Type B pancreatic cell (in vitro differentiated cells): ENCODE results near the gene IRF9. TPM values are rescaled to one million over a fixed set of nuclear protein-coding genes. Genes with fewer than 3 reads are reported as not detected.

ENCODE experiments used
- DNase-seq: peaks from one replicate; pipeline ENCODE4 v3.0.0; 2021; ENCODE audit warnings: mixed read lengths; ENCODE audit not compliant: unreplicated experiment; ENCODE audit errors: extremely low spot score
- H3K27ac Mint-ChIP-seq: 2 replicates; pipeline ENCODE4 v1.8.0; 2021; ENCODE audit warnings: mild to moderate bottlenecking, mixed read lengths
- H3K27me3 Mint-ChIP-seq: 2 replicates; pipeline ENCODE4 v1.8.0; 2021; ENCODE audit warnings: mixed read lengths
- H3K36me3 Mint-ChIP-seq: 2 replicates; pipeline ENCODE4 v1.8.0; 2021; ENCODE audit warnings: mixed read lengths
- H3K4me1 Mint-ChIP-seq: one replicate; pipeline ENCODE4 v1.8.0; 2021; ENCODE audit warnings: mixed read lengths; ENCODE audit not compliant: unreplicated experiment
- H3K4me3 Mint-ChIP-seq: 2 replicates; pipeline ENCODE4 v1.8.0; 2021; ENCODE audit warnings: mild to moderate bottlenecking, mixed read lengths
- H3K9me3 Mint-ChIP-seq: 2 replicates; pipeline ENCODE4 v1.8.0; 2021; ENCODE audit warnings: mixed read lengths
- total RNA-seq: library from RNA; stranded (reverse); gene quantifications from 2 replicates; pipeline ENCODE4 v1.2.1, GENCODE V29; 2021; ENCODE audit warnings: low replicate concordance
- TF ChIP-seq, protein P1 (sequence below): fragments of 200-600 bp; sonication (generic); conservative IDR thresholded peaks from 2 replicates; pipeline ENCODE4 v1.5.0; 2021; ENCODE audit warnings: antibody characterized with exemption, mild to moderate bottlenecking

Gene IRF9
- total RNA-seq, 1 donor from 2014 or later = 60.0 TPM

DNA sequence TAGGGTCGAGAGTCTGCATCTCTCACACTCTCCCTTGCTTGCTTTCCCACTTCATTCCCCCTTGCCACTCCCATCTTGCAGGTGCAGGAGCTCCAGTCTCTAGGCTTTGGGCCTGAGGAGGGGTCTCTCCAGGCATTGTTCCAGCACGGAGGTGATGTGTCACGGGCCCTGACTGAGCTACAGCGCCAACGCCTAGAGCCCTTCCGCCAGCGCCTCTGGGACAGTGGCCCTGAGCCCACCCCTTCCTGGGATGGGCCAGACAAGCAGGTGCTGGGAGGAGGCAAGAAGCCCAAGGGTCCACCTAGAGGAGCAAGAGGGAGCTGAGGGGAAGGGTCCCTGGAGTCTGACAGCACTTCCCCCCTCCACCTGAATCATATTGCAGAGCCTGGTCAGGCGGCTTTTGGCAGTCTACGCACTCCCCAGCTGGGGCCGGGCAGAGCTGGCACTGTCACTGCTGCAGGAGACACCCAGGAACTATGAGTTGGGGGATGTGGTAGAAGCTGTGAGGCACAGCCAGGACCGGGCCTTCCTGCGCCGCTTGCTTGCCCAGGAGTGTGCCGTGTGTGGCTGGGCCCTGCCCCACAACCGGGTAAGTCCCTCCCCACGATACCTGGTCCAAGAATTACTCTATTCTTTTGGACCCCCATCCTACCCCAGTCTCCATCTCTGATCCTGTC lies 9.5 kb upstream of the IRF9 start:
- no peak overlapping the region for H3K27ac Mint-ChIP-seq
- no peaks in the 10 kb centered on the region for H3K27me3 Mint-ChIP-seq
- peaks cover 19% of the 10 kb centered on the region for H3K36me3 Mint-ChIP-seq
- TF ChIP-seq, protein P1, sequence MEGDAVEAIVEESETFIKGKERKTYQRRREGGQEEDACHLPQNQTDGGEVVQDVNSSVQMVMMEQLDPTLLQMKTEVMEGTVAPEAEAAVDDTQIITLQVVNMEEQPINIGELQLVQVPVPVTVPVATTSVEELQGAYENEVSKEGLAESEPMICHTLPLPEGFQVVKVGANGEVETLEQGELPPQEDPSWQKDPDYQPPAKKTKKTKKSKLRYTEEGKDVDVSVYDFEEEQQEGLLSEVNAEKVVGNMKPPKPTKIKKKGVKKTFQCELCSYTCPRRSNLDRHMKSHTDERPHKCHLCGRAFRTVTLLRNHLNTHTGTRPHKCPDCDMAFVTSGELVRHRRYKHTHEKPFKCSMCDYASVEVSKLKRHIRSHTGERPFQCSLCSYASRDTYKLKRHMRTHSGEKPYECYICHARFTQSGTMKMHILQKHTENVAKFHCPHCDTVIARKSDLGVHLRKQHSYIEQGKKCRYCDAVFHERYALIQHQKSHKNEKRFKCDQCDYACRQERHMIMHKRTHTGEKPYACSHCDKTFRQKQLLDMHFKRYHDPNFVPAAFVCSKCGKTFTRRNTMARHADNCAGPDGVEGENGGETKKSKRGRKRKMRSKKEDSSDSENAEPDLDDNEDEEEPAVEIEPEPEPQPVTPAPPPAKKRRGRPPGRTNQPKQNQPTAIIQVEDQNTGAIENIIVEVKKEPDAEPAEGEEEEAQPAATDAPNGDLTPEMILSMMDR = no peak
- H3K4me1 Mint-ChIP-seq = peaks cover 12% of the 10 kb centered on the region
- no peak for DNase-seq
- no peak overlapping the region for H3K4me3 Mint-ChIP-seq
- no peaks in the 10 kb centered on the region for H3K9me3 Mint-ChIP-seq

GRCh38 chr14:24155100-24155499 lies 6.0 kb upstream of the IRF9 start:
- Mint-ChIP-seq H3K27ac (no peak overlapping the region), H3K9me3 (no peaks in the 10 kb centered on the region), H3K4me1 (no peaks in the 10 kb centered on the region), H3K4me3 (no peak overlapping the region), H3K27me3 (no peaks in the 10 kb centered on the region), H3K36me3 (peaks cover 19% of the 10 kb centered on the region)
- TF ChIP-seq, protein P1 = no peak
- DNase-seq = no peak

DNA sequence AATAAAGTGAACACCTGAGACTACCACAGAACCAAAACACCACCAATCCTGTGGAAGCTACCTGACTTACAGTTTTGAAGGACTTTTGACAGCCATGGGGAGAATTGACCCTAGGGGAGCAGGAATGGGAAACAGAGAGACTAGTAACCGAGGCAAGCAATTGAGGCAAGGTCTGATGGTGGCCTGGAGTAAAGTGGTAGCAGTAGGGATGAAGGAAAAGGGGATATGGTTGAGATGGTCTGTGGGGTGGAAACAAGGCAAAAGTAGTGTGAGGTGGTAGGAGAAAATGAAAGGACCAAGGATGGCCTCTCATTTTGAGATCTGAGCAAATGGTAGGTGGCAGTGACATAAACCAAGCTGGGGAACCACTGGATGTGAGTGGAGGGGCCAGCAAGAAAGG lies 4.2 kb upstream of the IRF9 start:
- Mint-ChIP-seq H3K27me3 (no peaks in the 10 kb centered on the region), H3K4me3 (no peak overlapping the region), H3K9me3 (no peaks in the 10 kb centered on the region), H3K27ac (no peak overlapping the region), H3K36me3 (peaks cover 21% of the 10 kb centered on the region), H3K4me1 (peaks cover 10% of the 10 kb centered on the region)
- DNase-seq = no peak
- TF ChIP-seq, protein P1 = no peak

DNA sequence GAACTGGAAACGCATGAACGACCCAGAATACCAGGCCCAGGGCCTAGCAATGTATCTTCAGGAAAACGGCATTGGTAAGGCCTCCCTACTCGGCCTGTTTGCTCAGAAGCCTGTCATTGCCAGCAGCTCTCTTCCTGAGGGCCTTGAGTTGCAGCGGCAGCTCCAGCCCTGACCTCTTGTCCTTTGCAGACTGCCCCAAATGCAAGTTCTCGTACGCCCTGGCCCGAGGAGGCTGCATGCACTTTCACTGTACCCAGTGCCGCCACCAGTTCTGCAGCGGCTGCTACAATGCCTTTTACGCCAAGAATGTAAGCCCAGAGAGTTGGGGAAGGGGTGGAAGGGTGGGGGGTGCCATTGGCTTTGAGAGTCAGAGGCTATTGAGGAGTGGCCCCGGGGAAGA lies 3.7 kb upstream of the IRF9 start:
- Mint-ChIP-seq H3K36me3 (peaks cover 26% of the 10 kb centered on the region), H3K4me3 (no peak overlapping the region), H3K4me1 (peaks cover 15% of the 10 kb centered on the region), H3K27me3 (no peaks in the 10 kb centered on the region), H3K27ac (no peak overlapping the region), H3K9me3 (no peaks in the 10 kb centered on the region)
- TF ChIP-seq, protein P1 = no peak
- DNase-seq = no peak

DNA sequence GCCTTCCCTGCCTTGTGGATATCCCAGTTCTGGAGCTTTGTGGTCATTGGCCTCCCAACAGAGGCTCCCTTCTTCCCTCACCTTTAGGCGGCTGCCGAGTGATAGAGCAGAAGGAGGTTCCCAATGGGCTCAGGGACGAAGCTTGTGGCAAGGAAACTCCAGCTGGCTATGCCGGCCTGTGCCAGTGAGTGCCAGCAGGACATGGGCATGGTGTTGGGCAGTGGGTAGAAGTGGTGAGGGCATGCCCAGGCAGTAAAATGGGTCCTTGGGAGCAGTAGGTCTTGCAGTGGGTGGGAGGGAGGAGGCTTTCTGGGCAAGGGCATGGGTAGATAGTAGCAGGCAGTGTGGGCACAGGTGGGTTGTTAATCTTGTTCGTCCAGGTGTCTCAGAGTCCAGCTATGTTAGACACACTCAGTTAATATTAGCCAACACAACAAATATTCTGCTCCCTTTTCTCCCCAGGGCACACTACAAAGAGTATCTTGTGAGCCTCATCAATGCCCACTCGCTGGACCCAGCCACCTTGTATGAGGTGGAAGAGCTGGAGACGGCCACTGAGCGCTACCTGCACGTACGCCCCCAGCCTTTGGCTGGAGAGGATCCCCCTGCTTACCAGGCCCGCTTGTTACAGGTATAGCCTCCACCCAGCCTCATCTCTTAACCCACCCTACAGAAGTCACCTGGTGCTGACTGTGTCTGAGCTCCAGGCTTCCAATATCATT lies 1.1 kb upstream of the IRF9 start:
- Mint-ChIP-seq H3K4me3 (peak overlapping the region; percentile 8), H3K9me3 (no peaks in the 10 kb centered on the region), H3K27ac (peak overlapping the region; percentile 27), H3K4me1 (peaks cover 19% of the 10 kb centered on the region), H3K27me3 (no peaks in the 10 kb centered on the region), H3K36me3 (peaks cover 27% of the 10 kb centered on the region)
- TF ChIP-seq, protein P1 = no peak
- no peak for DNase-seq
